OCI-LY7 (cell line): ENCODE data around the gene HIF3A. TPM values are rescaled to one million over a fixed set of nuclear protein-coding genes. Genes with fewer than 3 reads are reported as not detected.

Experiments
- BruUV-seq: library from RNA; stranded (reverse); fragments of 400-500 nt; replicated peaks from 2 replicates; lab custom pipeline; 2021; lab: Mats Ljungman, UMichigan
- CTCF ChIA-PET: fragments of 300-600 bp; sonication (Branson Sonifier 250); formaldehyde crosslinking; loops from one replicate; lab custom pipeline; 2022; ENCODE audit warnings: antibody characterized with exemption; ENCODE audit not compliant: unreplicated experiment; lab: Charles Lee
- POLR2A ChIA-PET: fragments of 300-600 bp; sonication (Branson Sonifier 250); formaldehyde crosslinking; loops from one replicate; lab custom pipeline; 2022; ENCODE audit warnings: antibody characterized with exemption; lab: Charles Lee
- DNase-seq: peaks from one replicate; pipeline ENCODE4 v3.0.0-alpha.2; 2015; ENCODE audit warnings: low spot score
- H2AFZ ChIP-seq: fragments of 200-600 bp; sonication (generic), shearing (Covaris generic); 2 replicates; pipeline ENCODE4 v1.6.1; 2014; ENCODE audit warnings: mild to moderate bottlenecking, antibody characterized with exemption, low read length, moderate library complexity
- H3K27ac ChIP-seq: fragments of 200-600 bp; sonication (generic); 2 replicates; pipeline ENCODE4 v1.5.1; 2014; ENCODE audit warnings: mixed run types, low read depth, mild to moderate bottlenecking, moderate library complexity, low read length, inconsistent platforms; ENCODE audit not compliant: poor library complexity, severe bottlenecking
- H3K36me3 ChIP-seq: fragments of 200-600 bp; sonication (generic); 2 replicates; pipeline ENCODE4 v1.6.1; 2014; ENCODE audit warnings: mild to moderate bottlenecking, antibody characterized with exemption, low read length, moderate library complexity, mixed read lengths; ENCODE audit not compliant: insufficient read depth
- H3K4me1 ChIP-seq: fragments of 200-600 bp; sonication (generic); 2 replicates; pipeline ENCODE4 v1.5.1; 2014; ENCODE audit warnings: mild to moderate bottlenecking, low read length; ENCODE audit not compliant: insufficient read depth, poor library complexity, severe bottlenecking
- H3K4me2 ChIP-seq: fragments of 200-600 bp; sonication (generic); 2 replicates; pipeline ENCODE4 v1.6.1; 2014; ENCODE audit warnings: mild to moderate bottlenecking, low read length
- H3K4me3 ChIP-seq: fragments of 200-600 bp; sonication (generic); 2 replicates; pipeline ENCODE4 v1.5.1; 2014; ENCODE audit warnings: mild to moderate bottlenecking, low read depth, low read length; ENCODE audit not compliant: poor library complexity, severe bottlenecking
- H3K79me2 ChIP-seq: fragments of 200-600 bp; sonication (generic); 2 replicates; pipeline ENCODE4 v1.6.1; 2016; ENCODE audit warnings: low read depth, mild to moderate bottlenecking, low read length, moderate library complexity, mixed read lengths; ENCODE audit not compliant: insufficient read depth
- H3K9me2 ChIP-seq: fragments of 200-600 bp; sonication (generic); 2 replicates; pipeline ENCODE4 v1.6.1; 2016; ENCODE audit warnings: mild to moderate bottlenecking, low read length, mixed read lengths; ENCODE audit not compliant: insufficient read depth
- H3K9me3 ChIP-seq: fragments of 200-600 bp; sonication (generic); 2 replicates; pipeline ENCODE4 v1.6.1; 2014; ENCODE audit warnings: mild to moderate bottlenecking, mixed run types, low read length, mixed read lengths
- H4K20me1 ChIP-seq: fragments of 200-600 bp; sonication (generic); 2 replicates; pipeline ENCODE4 v1.6.1; 2014; ENCODE audit warnings: mild to moderate bottlenecking, antibody characterized with exemption, low read length, moderate library complexity, mixed read lengths; ENCODE audit not compliant: insufficient read depth
- EZH2phosphoT487 ChIP-seq: fragments of 200-600 bp; sonication (generic); IDR thresholded peaks from 2 replicates; pipeline ENCODE4 v1.6.1; 2018; ENCODE audit warnings: low read depth, borderline replicate concordance, mild to moderate bottlenecking, mixed run types, antibody characterized with exemption, low read length, moderate library complexity, mixed read lengths
- intact Hi-C: fragments of 100-400 bp; cut with micrococcal nuclease; formaldehyde crosslinking; loops from one replicate; pipeline ENCODE4 v1.10.0; 2022; ENCODE audit not compliant: unreplicated experiment
- total RNA-seq, 2 experiments: library from RNA; depleted of rRNA in 1 of 2; stranded (reverse); fragments of >200 nt in 1 of 2; shearing (Covaris generic) in 1 of 2; gene quantifications; 2 replicates each; pipeline ENCODE4 v1.2.3, GENCODE V29; 2014 to 2022
- TF ChIP-seq, protein P1 (sequence below): fragments of 200-600 bp; sonication (generic); conservative IDR thresholded peaks from 2 replicates; pipeline ENCODE4 v1.5.1; 2014; ENCODE audit warnings: mild to moderate bottlenecking, antibody characterized with exemption, low read length, moderate library complexity, mixed read lengths

Gene HIF3A
- total RNA-seq, 2 experiments from 2014 or later, result not detected

DNA sequence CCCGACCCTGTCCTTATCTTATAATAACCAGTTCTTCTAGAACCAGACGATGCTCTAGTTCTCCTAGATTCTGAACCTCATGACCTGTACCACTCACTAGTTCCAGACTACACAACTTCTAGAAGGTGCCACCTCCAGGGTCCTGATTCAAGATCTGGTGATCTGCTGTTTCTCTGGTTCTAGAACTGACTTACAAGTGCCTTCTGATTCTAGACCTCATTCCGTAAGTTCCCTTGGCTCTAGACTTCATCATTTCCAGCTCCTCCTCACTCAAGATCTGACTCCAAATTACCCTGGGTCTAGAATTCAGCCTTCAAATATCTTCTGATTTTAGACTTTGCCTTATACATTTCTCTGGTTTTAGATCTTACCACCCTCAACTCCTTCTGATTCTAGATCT is 45.1 kb downstream of the HIF3A start:
- intact Hi-C loops, result no loop called here
- BruUV-seq, result no TSS peak
- Histone ChIP-seq H2AFZ (no peak overlapping the region), H3K79me2 (no peaks in the 10 kb centered on the region), H4K20me1 (no peaks in the 10 kb centered on the region), H3K36me3 (no peaks in the 10 kb centered on the region), H3K27ac (no peak overlapping the region), H3K4me3 (no peak overlapping the region), H3K4me1 (peaks cover 4% of the 10 kb centered on the region), H3K9me2 (no peaks in the 10 kb centered on the region), H3K9me3 (no peaks in the 10 kb centered on the region), H3K4me2 (no peak overlapping the region)
- TF ChIP-seq, protein P1, sequence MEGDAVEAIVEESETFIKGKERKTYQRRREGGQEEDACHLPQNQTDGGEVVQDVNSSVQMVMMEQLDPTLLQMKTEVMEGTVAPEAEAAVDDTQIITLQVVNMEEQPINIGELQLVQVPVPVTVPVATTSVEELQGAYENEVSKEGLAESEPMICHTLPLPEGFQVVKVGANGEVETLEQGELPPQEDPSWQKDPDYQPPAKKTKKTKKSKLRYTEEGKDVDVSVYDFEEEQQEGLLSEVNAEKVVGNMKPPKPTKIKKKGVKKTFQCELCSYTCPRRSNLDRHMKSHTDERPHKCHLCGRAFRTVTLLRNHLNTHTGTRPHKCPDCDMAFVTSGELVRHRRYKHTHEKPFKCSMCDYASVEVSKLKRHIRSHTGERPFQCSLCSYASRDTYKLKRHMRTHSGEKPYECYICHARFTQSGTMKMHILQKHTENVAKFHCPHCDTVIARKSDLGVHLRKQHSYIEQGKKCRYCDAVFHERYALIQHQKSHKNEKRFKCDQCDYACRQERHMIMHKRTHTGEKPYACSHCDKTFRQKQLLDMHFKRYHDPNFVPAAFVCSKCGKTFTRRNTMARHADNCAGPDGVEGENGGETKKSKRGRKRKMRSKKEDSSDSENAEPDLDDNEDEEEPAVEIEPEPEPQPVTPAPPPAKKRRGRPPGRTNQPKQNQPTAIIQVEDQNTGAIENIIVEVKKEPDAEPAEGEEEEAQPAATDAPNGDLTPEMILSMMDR, result no peak
- no peak for TF ChIP-seq EZH2phosphoT487
- CTCF ChIA-PET, result no interaction called here
- DNase-seq, result no peak
- POLR2A ChIA-PET, result no interaction called here

DNA sequence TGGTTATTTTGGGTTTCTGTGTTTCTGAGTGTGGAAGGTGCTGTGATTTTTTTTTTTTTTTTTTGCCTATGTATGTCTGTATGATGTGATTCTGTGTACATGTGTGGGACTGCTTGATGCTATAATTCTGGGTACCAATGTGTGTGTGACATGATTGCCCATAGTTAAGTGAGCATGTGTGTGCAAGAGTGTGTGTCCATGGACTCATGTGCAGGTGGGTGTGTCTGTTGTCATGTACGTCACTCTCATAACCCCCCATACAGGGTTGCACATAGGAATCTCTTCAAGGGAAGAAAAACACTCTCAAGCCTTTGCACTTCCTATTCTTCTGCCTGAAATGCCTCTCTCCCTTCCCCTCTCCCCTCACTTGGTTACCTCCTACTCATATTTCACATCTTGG is 47.5 kb downstream of the HIF3A start:
- Histone ChIP-seq H3K79me2 (peaks cover 23% of the 10 kb centered on the region), H3K9me3 (no peaks in the 10 kb centered on the region), H3K4me1 (peaks cover 23% of the 10 kb centered on the region), H4K20me1 (0 out of 2 replicates have a peak, but pooled peaks cover 5% of the 10 kb centered on the region), H3K4me2 (no peak overlapping the region), H3K9me2 (no peaks in the 10 kb centered on the region), H3K36me3 (peaks cover 11% of the 10 kb centered on the region), H3K4me3 (no peak overlapping the region), H3K27ac (no peak overlapping the region), H2AFZ (no peak overlapping the region)
- ChIA-PET CTCF (no interaction called here), POLR2A (no interaction called here)
- intact Hi-C loops, result no loop called here
- TF ChIP-seq, protein P1, result no peak
- TF ChIP-seq EZH2phosphoT487, result no peak
- BruUV-seq, result no TSS peak
- DNase-seq, result no peak

DNA sequence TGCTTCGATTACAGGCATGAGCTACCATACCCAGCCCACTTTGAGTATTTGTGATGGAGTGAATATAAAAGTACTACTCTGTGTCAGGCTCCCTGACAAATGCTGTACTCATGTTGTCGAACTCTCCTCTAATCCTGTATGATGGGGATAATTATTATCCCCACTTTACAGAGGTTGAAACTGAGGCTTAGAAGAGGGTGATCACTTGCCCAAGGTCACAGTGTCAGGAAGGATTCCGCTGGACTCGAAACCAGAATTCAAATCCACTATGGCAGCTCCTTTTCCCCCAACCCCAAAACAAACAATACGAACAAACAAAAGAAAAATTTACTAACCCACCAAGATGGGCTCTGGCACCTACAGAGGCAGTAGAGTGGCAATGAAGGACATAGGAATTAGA is 48.3 kb downstream of the HIF3A start:
- Histone ChIP-seq H3K9me3 (no peaks in the 10 kb centered on the region), H3K79me2 (peaks cover 31% of the 10 kb centered on the region), H3K27ac (no peak overlapping the region), H3K4me3 (no peak overlapping the region), H3K9me2 (no peaks in the 10 kb centered on the region), H3K4me2 (no peak overlapping the region), H3K4me1 (peaks cover 30% of the 10 kb centered on the region), H2AFZ (no peak overlapping the region), H4K20me1 (0 out of 2 replicates have a peak, but pooled peaks cover 5% of the 10 kb centered on the region), H3K36me3 (peaks cover 13% of the 10 kb centered on the region)
- CTCF ChIA-PET, result no interaction called here
- TF ChIP-seq EZH2phosphoT487, result no peak
- TF ChIP-seq, protein P1, result no peak
- POLR2A ChIA-PET, result no interaction called here
- no peak for DNase-seq
- no TSS peak for BruUV-seq
- intact Hi-C loops, result no loop called here
